Measurements from ENCODE around the gene TASP1.

Gene TASP1

GRCh38 chr20:13587370-13587769, 51.4 kb downstream of the TASP1 start:
- H3K27me3 Mint-ChIP-seq (ENCODE audit: low read depth, poor library complexity): no peaks in the 10 kb centered on the region
- no peaks in the 10 kb centered on the region for H3K4me1 Mint-ChIP-seq

GRCh38 chr20:13586133-13586532, 52.6 kb downstream of the TASP1 start:
- no peaks in the 10 kb centered on the region for H3K4me1 Mint-ChIP-seq
- H3K36me3 Mint-ChIP-seq (ENCODE audit: low read depth): peaks cover 95% of the 10 kb centered on the region
- TF ChIP-seq CTCF (IDR thresholded peaks at IDR 0.05): no peak
- H3K9me3 Mint-ChIP-seq: peaks cover 71% of the 10 kb centered on the region
- H3K4me3 Mint-ChIP-seq: no peak overlapping the region
- no peak for DNase-seq
- H3K27me3 Mint-ChIP-seq (ENCODE audit: low read depth, poor library complexity): no peaks in the 10 kb centered on the region
- H3K27ac Mint-ChIP-seq: no peak overlapping the region

More at GRCh38 chr20:13587370-13587769, 51.4 kb downstream of the TASP1 start:
- DNase-seq: no peak
- no peak for TF ChIP-seq CTCF (IDR thresholded peaks at IDR 0.05)
- Mint-ChIP-seq H3K4me3 (no peak overlapping the region), H3K9me3 (peaks cover 68% of the 10 kb centered on the region), H3K27ac (no peak overlapping the region), H3K36me3 (ENCODE audit: low read depth) (peaks cover 94% of the 10 kb centered on the region)

- Mint-ChIP-seq H3K27me3 (ENCODE audit: low read depth, poor library complexity) (no peaks in the 10 kb centered on the region), H3K9me3 (peaks cover 53% of the 10 kb centered on the region), H3K4me3 (no peak overlapping the region), H3K4me1 (no peaks in the 10 kb centered on the region), H3K27ac (no peak overlapping the region), H3K36me3 (ENCODE audit: low read depth) (peaks cover 94% of the 10 kb centered on the region)
- no peak for DNase-seq
- no peak for TF ChIP-seq CTCF (IDR thresholded peaks at IDR 0.05)
Measured at GRCh38 chr20:13581451-13581850, 57.3 kb downstream of the TASP1 start.

GRCh38 chr20:13580707-13581106, 58.0 kb downstream of the TASP1 start:
- Mint-ChIP-seq H3K36me3 (ENCODE audit: low read depth) (peaks cover 94% of the 10 kb centered on the region), H3K27ac (no peak overlapping the region), H3K4me1 (no peaks in the 10 kb centered on the region), H3K27me3 (ENCODE audit: low read depth, poor library complexity) (no peaks in the 10 kb centered on the region), H3K4me3 (no peak overlapping the region), H3K9me3 (peaks cover 49% of the 10 kb centered on the region)
- no peak for TF ChIP-seq CTCF (IDR thresholded peaks at IDR 0.05)
- DNase-seq: no peak

GRCh38 chr20:13574071-13574470, 64.7 kb downstream of the TASP1 start:
- H3K27ac Mint-ChIP-seq: peak overlapping the region; percentile 61
- H3K36me3 Mint-ChIP-seq (ENCODE audit: low read depth): peaks cover 67% of the 10 kb centered on the region
- H3K27me3 Mint-ChIP-seq (ENCODE audit: low read depth, poor library complexity): no peaks in the 10 kb centered on the region
- no peak for DNase-seq
- H3K4me3 Mint-ChIP-seq: no peak overlapping the region
- no peak for TF ChIP-seq CTCF (IDR thresholded peaks at IDR 0.05)
- H3K9me3 Mint-ChIP-seq: peaks cover 16% of the 10 kb centered on the region
- H3K4me1 Mint-ChIP-seq: no peaks in the 10 kb centered on the region

- Mint-ChIP-seq H3K36me3 (ENCODE audit: low read depth) (peaks cover 63% of the 10 kb centered on the region), H3K4me1 (no peaks in the 10 kb centered on the region), H3K9me3 (peaks cover 12% of the 10 kb centered on the region), H3K27me3 (ENCODE audit: low read depth, poor library complexity) (no peaks in the 10 kb centered on the region), H3K4me3 (no peak overlapping the region), H3K27ac (peak overlapping the region; percentile 57)
- TF ChIP-seq CTCF (IDR thresholded peaks at IDR 0.05): no peak
- DNase-seq: no peak
Measured at GRCh38 chr20:13571662-13572061, 67.1 kb downstream of the TASP1 start.

Data from nephron progenitor cell (in vitro differentiated cells).